ENCODE results near the gene SMPD3.

Gene SMPD3

DNA sequence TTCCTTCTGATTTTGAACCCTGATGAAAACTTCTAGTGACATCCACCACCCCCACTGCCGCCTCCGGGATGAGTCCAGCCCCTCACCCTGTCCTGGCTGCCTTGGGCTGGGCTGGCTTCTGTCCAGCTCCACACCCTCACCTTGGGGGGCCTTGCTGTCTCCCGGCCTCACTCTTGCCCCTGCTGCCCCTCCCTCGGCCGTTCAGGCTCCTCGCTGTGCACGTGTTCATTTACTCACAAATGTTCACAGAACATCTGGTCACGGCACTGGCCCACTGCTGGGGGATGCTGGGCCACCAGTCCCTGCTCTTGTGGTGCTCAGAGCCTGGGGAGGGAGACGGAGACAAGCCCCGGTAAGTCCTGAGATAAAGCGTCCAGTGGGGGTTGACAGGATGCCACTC is 96.8 kb downstream of the SMPD3 start:
- DNase-seq = no peak

DNA sequence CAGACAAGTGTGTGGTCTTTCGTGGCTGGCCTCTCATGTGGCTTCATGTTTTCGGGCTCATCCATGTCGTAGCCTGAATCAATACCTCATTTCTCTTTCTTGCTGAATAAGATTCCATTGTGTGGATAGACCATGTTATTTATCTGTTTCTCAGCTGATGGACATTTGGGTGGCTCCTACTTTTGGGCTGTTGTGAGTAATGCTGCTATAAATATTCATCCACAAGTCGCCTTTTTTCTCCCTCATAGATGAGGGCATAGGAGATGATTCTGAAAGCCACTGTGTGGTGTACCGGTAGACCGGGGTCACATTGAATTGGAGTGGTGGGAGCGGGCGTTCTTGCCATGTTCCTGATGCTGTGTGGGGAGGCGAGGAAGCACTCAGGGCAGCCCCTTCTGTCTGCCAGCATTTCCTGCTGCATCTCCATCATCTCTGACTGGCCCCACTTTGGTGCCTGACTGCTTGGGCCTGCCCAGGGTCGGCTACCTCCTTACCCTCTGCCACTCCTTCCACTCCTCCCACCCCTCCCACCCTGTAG is 97.4 kb downstream of the SMPD3 start:
- DNase-seq = no peak

DNA sequence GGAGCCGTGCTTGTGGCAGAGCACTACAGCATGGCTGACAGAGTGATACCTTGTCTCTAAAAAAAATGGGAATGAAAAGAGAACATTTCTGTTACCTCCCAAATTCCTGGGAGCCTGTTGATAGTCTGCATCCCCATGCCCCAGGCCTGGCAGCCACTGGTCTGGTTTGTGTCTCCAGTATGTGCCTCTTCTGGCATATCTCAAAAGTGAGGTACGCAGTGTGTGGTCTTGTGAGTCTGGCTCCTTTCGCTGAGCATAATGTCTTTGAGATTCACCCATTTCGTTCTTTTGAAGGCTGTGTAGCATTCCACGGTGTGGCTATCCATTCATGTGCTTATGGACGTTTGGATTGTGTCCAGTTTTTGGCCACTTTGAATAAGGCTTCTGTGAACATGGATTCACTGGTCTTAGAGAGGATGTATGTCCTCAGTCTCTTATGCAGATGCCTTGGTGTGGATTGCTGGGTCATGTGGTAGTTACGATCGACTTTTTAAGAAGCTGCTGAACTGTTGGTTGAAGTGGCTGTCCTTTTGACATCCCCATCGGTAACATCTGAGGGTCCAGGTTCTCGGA is 98.4 kb downstream of the SMPD3 start:
- DNase-seq = no peak

DNA sequence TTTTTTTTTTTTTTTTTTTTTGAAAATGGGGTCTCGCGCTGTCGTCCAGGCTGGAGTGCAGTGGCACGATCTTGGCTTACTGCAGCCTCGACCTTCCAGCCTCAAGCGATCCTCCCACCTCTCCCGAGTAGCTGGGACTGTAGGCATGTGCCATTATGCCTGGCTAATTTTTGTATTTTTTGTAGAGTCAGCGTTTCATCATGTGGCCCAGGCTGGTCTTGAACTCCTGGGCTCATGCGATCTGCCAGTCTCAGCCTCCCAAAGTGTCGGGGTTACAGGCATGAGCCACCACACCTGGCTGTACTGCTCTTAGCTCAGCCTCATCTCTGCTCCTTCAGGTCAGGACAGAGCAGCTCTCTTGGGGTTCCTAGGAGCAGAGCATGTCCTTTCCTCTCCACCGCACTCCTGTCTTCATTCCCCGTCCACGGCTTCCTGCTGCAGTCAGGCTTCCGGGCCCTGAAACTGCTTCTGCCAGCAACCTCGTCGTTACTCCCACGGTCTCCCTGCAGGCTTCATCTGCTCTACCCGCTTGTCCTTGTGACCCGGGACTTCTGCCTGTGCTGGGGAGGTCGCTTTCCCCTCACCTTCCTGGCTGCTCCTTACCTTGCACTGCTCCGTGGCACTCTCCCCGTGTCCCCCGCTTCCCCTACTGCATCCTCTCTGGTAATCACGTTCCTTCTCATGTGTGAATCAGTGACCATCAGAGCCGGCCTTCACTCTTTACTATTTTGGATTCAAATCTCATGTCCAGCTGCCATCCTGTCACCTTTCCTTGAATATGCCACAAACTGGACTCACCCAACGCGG is 99.5 kb downstream of the SMPD3 start:
- DNase-seq = no peak

DNA sequence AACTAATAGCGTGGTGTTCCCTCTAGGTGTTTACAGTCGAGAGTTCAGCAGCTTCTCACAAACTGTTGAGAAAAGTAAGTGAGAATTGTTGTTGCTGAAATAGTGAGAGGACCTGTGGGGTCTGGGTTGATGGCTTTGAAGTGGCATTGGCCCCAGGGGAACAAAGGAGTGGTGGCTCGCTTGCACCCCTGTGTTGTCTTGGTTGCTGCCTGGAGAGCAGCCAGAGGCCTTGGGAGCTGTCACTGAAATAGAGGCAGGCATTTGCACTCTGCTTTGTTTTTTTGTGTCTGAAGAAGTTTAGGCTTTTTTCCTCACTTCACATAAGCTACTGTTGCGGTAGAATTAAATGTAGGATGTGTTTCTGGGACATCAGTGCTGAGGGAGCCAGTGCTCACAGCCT is 100.7 kb downstream of the SMPD3 start:
- no peak for DNase-seq

DNA sequence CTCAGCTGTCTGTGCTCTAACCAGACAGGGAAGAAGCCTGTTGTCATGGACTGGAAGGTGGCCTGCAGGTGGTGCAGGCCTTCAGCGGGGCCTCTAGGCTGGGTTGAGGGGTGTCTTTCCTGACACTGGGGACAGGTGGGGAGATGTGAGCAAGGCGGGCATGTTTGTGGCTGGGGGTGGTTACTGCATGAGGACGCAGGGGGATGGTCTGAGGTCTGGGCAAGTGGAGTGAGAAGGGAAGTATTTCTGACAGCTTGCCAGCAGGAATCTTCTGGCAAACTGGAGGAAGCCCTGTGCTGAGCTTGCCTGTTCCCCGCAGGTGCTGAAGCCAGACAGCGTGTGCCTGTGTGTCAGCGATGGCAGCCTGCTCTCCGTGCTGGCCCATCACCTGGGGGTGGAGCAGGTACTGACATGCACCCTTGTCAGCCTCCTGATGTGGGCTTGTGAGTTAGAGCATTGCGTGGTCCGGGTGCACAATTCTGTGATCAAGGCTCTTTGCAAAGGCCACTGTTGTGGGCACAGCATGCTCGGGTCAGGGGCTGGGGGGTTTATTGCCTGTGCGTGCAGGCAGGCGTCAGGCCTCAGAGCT is 101.3 kb downstream of the SMPD3 start:
- no peak for DNase-seq

DNA sequence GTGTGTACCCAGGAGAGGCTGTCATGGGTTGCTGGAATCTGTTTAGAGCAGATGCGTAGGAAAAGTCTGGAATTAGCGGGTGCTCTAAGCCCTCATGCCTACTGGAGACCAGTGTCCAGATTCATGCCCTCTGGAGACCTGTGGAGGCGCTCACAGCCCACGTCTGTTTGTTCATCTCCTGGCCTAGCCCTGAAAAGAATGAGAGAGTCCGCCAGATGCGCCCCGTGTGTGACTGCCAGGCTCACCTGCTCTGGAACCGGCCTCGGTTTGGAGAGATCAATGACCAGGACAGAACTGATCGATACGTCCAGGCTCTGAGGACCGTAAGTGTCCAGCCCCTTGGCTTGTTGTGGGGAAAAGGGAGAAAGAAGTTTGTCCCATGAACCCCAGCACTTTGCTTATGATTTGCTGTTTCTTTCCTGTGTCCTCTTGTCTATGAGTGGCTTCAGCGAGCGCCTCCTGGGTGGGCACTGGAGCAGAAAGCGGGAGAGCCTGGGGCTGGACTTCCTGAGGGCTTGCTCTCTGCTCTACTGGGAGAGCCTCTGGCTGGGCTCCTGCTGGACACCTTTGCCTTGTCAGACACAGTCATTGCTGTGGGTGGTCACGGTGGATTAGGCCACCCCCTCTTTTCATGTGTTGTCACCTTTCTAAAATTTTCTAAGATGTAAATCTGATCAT is 102.2 kb downstream of the SMPD3 start:
- DNase-seq = no peak

DNA sequence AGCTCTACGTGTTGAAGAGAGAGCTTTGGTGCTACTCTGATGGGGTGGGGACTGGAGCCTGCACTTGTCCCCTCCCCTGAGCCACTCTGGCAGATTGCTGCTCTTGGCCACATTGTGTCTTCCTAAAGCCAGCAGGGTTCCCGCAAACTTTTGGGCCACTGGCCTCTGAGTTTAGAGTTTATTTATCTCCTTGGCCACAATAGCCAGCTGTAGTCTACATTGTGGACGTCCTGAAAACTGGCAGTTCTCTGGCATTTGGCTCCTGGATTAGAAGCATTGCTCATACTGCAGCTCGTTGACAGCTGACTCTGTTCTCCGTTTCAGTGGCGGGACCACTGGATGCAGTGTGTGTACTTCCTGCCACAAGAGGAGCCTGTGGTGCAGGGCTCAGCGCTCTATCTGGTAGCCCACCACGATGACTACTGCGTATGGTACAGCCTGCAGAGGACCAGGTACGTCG is 102.9 kb downstream of the SMPD3 start:
- DNase-seq = no peak

DNA sequence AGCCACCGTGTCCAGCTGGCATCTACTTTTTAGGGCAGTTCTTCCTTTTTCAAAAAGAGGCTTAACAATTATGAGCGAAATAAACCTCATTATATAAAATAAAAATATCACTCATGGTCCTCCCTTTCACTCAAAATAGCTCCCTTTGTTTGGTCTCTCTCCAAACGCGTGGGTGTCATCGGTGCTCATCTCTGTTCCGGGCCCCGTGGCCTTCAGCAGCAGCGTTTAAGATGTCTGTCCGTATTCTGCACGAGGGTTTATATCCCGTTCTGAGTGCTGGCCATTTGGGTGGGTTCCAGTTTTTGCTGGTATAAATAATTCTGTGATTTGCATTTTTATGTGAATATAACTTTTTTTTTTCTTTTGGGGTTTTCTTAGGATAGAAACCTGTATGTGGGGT is 104.1 kb downstream of the SMPD3 start:
- no peak for DNase-seq

DNA sequence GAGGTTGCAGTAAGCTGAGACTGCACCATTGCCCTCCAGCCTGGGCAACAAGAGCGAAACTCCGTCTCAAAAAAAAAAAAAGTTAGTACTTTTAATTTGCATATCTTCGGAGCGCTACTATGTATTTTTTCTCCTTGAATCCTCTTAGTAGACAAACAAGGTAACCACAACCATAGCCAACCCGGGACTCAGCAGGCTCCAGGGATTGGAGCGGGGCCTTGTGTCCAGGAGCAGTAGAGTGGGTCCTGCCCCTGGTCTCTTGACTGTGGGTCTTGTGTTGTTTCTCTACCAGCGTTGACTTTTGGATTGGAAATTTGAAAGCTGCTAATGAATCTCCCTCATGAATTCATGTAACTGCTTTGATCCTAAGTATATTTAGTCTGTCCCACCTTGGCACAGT is 105.2 kb downstream of the SMPD3 start:
- no peak for DNase-seq

DNA sequence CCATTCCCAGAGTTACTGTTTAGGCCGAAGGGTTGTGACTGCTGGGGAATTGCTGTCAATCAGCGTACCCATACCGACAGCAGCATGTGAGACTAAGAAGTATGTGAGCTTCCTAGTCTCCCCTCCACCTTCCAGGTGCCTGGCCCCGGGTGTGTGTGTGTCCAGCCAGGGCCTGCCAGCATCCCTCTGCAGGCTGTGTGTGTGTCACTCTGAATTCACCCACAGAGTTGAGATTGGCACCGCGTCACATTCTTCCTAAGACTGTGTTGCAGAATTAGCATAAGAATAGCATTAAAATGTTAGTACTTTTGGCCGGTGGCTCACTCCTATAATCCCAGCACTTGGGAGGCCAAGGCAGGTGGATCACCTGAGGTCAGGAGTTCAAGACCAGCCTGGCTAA is 105.7 kb downstream of the SMPD3 start:
- DNase-seq = no peak

DNA sequence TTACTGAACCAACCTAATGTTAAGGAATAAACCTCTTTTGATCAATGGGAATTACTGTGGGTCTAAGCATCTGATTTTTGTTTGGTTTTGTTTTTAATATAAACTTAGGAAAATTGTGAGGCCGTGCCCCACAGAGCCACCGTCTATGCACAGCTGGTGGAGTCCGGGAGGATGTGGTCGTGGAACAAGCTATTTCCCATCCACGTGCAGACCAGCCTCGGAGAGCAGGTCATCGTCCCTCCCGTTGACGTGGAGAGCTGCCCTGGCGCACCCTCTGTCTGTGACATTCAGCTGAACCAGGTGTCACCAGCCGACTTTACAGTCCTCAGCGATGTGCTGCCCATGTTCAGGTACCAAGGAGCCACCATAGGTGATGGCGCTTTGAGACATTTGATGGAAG is 109.1 kb downstream of the SMPD3 start:
- no peak for DNase-seq

DNA sequence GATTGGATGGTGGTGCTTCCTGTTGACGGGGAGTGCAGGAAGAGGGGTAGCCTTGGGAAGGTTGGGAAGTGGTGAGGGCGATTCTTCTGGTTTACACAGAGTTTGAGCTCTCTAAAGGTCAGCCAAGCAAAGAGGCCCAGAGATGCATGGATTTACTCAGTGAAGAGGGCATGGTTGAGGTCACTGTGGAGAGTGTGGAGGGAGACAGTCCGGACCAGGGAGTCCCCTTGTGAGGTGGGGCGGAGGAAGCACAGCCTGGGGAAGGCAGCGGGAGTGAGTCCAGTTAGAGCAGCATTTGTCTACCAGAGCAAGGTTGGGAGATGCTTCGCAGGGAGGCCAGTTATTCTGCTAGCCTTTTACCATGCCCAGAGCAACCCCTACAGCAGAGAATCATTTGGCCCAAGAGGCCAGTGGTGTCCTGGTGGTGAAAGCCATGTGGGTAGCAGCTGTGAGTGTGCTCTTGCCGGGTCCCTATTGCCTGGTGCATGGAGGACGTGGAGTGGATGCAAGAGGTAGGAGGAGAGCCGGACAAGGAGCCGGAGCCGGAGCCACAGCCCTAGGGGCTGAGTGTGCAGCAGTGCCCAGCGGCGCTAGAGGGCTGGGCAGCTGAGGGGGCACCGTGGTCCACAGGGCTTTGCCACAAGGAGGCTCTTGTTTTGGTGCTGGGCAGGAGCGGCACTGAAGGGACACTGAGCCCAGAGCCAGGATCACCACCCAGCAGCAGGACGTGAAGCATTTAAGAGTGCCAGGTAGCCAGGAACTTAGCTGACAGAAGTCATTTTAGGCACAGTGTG is 109.8 kb downstream of the SMPD3 start:
- no peak for DNase-seq

DNA sequence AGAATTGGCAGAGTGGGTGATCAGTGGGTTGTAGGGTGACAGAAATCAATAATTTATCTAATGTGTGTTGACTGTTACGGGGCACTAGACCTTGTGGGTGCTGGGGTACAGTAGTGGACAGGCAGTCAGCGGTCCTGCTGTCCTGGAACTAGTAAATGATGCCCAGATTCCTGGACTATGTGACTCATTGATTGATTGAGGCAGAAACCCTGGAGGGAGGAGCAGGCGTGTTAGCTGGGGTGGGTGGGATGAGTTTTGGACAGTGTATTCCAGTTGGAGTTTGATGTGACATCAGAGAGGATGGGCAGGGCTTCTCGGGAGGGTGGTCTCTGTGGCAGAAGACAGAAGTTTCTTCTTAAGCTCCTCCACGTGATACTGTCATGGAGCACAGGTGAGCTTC is 113.1 kb downstream of the SMPD3 start:
- DNase-seq = no peak

DNA sequence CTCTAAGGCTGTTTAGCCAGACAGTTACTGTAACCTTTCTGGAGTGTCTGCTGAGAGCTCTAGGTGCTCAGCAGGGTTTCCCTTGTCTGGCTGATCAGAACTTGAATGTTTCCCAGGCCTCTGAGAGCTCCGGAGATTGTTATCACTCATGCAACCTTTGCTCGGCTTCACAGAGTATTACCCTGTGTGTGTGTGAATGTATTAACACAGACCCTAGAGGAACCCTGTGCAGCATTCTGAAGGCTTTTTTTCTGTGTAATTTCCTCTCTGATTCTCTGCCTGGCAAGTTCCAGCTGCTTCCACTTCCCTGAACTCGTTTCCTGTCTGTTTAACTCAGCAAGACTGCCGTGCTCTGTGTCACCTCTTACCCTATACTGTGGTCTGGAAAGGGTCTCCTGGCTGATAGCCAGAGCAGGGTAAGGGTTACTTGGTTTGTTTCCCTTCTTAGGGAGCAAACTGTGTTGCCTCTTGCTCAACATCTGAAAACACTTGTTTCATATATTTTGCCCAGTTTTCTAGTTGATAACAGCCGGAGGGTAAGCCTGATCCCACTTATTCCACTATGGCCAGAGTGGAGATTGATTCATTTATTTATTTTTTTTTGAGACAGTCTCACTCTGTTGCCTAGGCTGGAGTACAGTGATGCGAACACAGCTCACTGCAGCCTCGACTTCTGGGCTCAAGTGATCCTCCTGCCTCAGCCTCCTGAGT is 115.7 kb downstream of the SMPD3 start:
- DNase-seq = no peak

DNA sequence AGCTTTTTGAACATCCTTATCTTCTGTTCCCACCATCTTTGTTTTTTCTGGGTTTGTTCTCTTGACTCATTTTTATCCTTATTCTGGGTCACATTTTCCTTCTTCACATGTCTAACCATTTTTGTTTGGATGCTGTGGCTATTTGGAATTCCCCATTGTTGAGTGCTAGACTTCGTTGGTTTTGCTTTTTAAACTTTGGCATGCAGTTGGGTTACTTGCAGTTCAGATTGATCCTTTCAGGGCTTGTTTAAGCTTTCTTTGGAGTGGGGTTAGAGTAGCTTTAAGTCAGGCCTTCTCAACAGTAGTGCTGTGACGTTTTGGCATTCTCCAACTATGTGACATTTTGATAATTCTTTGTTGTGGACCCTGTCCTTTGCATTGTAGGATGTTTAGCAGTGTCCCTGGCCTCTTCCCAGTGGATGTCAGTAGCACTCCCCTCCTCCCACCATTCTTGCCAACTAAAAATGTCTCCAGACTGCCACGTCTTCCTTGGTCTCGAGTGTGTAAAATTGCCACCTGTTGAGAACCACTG is 116.4 kb downstream of the SMPD3 start:
- no peak for DNase-seq

DNA sequence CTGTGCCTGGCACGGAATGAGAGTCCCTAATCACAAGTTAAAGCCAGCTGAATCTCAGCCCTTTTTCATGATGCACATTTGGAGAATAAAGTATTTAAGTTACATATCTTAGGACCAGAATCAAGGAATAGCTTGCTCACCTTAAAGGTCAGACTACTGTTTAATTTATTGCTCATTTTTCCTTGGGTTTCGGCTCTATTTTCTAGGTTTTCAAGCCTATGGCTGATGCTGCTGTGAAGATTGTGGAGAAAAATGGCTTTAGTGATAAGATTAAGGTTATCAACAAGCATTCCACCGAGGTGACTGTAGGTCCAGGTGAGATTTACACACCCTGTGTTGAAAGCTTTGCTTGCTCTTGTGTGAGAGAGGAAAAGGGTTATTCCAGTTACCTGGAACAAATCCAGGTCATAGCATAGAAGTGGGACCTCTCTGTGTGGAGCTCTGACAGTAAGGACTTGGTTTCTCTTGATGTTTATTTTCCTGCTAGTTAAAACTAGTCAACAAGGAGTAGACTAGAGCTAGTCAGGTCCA is 119.4 kb downstream of the SMPD3 start:
- DNase-seq = no peak

DNA sequence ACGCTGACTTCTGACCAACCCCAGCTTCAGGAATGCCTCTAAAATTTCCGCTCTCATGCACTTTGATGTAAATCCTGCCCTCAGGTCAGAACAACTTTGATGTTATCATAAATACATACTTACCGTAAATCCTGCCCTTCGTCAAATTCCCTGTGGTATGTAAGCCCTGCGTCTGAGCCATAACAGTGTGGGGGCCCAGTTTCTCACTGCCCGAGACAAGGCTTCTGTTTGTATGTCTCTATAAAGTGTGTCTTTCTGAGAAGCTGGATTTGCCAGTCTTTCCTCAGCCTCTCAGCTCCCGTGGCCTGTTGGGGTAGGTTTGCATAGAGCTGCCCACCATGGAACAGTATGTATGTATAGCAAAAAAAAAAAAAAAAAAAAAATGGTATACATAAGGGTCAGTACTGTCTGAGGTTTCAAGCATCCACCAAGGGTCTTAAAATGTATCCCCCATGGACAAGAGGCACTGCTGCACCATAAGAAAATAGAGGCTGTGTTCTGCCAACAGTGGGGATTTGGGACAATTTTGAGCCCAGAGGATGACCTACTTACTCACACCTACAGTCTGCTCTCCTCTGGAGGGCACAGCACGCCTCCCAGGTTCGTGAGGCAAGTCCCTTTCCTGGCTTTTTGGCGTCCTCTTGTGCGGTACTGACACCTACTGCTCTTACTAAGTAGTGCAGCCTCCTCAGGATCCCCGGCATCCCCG is 120.0 kb downstream of the SMPD3 start:
- DNase-seq = peak; percentile 2 to 20

DNA sequence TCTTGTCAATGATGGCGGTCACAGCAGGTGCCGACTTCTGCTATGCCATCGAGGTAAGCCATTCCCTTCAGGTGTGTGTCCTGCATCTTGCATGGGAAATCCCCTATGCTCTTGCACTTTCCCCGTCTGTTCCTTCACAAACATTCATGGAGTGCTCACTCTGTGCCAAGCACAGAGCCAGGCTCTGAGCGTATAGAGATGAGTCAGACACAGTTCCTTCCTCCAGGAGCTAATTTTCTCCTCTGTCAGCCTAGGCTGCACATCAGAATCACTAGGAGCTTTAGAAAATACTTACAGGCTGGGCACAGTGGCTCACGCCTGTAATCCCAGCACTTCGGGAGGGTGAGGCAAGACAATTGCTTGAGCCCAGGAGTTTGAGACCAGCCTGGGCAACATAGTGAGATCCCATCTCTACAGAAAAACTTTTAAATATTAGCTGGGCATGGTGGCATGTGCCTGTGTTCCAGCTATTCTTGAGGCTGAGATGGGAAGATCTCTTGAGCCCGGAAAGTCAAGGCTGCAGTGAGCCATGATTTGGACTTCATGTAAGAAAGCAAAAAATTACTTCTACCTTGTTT is 123.4 kb downstream of the SMPD3 start:
- no peak for DNase-seq

DNA sequence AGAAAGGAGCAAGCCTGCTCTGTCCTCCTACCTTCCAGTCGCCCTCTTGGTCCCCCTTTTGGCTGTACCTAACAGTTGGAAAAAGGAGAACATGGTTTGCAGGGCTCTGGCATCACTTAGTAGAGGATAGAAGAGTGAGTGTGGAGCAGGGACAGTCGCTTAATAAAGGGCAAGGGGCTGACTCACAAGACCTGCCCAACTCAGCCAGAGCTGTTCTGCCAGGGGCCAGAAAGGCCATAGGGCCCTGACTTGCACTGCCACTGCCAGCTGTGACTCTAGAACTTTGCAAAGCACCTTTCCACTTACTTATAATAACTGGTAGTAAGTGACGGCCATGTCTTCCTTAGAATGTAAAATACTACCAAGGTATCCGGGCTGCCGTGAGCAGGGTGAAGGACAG is 124.0 kb downstream of the SMPD3 start:
- DNase-seq = no peak
